ENCODE measurements around the gene LRMDA.

DNA sequence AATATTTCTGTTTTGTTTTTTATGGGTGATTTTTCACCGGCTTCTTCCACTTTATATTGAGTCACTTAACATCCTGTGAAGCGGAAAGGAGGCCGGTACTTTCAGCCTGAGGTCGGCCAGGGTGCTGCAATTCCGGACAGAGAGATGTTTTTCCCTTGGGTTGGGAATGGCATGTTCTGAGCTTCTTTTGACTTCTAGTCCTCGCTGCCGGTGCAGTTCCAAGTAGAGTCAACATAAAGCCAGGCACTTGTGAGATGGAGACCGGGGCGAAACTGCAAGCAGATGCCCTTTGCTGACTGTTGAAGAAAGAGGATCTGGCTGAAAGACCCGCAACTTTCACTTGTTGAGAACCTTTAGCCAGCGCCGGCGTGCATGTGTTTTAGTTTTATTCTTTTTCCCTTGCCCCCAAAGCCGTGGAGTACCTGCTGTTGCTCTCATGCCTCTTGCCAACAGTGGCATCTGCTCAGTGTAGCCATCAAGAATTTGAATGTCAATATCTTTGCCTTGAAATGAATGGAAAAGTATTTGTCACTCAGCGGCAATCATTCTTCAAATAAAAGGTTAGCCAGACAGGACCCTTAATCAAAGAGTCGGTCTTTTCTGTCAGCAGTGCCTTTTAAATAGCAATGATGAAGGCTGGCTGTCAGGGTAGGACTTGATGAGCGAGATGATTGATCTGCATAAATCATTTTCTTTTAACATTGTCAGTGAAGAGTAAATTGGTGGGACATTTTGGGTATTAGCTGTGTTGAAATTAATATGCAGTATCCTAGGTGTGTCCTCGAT is 351.2 kb downstream of the LRMDA start:
- TF ChIP-seq EZH2 (IDR thresholded peaks at IDR 0.05; ENCODE audit: borderline replicate concordance, low read depth, low read length, severe bottlenecking) (no peak), POLR2AphosphoS5 (IDR thresholded peaks at IDR 0.05; ENCODE audit: insufficient read depth, low read depth, low read length) (no peak), POLR2A (IDR thresholded peaks at IDR 0.05; ENCODE audit: low read depth, low read length) (no peak)
